ENCODE results near the gene TTC28.
A peak's percentile ranks its signal among the peaks of the same experiment; 100 is the strongest.

GRCh38 chr22:28443526-28443876 is 236.1 kb downstream of the TTC28 start:
- TF ChIP-seq CTCF (IDR thresholded peaks at IDR 0.05) (no peak), POLR2A (IDR thresholded peaks at IDR 0.05) (peak in 1 of 2 donors; percentile 22), POLR2AphosphoS5 (IDR thresholded peaks at IDR 0.05) (peak; percentile 49 to 84 (median 82))

Measured in sigmoid colon (tissue), 4 donors.